C4-2B (cell line): ENCODE measurements around the gene PTPDC1.

Experiments
- ZFX ChIP-seq: fragments of 450-650 bp; IDR thresholded peaks from 2 replicates; pipeline ENCODE4 v1.6.1; 2017
- TF ChIP-seq, protein P1 (sequence below): fragments of 450-650 bp; conservative IDR thresholded peaks from 2 replicates; pipeline ENCODE4 v1.5.1; 2017; ENCODE audit warnings: mild to moderate bottlenecking

DNA sequence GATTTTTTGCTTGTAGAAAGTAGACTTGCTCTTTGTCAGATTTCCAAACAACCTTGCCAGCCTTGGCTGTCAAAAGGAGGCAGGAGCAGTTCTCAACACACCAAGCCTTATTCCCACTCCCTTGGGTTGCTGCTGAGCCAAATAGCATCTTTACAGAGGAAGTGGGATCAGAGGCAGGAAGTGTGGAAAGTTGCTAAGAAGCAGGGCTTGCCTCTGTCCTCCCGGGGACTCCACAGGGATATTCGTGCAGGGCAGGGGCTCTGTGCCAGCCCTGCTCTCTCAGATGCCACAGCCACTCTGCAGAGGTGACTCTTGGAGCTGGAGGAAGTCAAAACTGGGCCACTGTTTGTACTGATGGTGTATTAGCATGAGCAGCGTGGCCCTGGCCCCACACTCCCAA is 24.3 kb downstream of the PTPDC1 start:
- TF ChIP-seq, protein P1, sequence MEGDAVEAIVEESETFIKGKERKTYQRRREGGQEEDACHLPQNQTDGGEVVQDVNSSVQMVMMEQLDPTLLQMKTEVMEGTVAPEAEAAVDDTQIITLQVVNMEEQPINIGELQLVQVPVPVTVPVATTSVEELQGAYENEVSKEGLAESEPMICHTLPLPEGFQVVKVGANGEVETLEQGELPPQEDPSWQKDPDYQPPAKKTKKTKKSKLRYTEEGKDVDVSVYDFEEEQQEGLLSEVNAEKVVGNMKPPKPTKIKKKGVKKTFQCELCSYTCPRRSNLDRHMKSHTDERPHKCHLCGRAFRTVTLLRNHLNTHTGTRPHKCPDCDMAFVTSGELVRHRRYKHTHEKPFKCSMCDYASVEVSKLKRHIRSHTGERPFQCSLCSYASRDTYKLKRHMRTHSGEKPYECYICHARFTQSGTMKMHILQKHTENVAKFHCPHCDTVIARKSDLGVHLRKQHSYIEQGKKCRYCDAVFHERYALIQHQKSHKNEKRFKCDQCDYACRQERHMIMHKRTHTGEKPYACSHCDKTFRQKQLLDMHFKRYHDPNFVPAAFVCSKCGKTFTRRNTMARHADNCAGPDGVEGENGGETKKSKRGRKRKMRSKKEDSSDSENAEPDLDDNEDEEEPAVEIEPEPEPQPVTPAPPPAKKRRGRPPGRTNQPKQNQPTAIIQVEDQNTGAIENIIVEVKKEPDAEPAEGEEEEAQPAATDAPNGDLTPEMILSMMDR = no peak
- TF ChIP-seq ZFX = no peak
